WTC11 (cell line): Measurements from ENCODE around the gene OTUB1. TPM values are rescaled to one million over a fixed set of nuclear protein-coding genes. Genes with fewer than 3 reads are reported as not detected.
A peak's percentile ranks its signal among the peaks of the same experiment; 100 is the strongest.

ENCODE experiments used
- ATAC-seq: fragments of 200-7000 bp; cut with Tn5 transposase; 2 replicates; pipeline ENCODE4 v1.10.0; 2021; ENCODE audit warnings: mild to moderate bottlenecking, moderate library complexity
- CTCF ChIA-PET: fragments of 300-600 bp; sonication (Branson Sonifier 250); formaldehyde crosslinking; loops from one replicate; lab custom pipeline; 2021; ENCODE audit warnings: antibody characterized with exemption; lab: Charles Lee
- POLR2A ChIA-PET: fragments of 350-600 bp; sonication (Branson Sonifier 250); formaldehyde crosslinking; loops from one replicate; lab custom pipeline; 2021; ENCODE audit warnings: antibody characterized with exemption; lab: Charles Lee
- DNase-seq: peaks from one replicate; pipeline ENCODE4 v3.0.0; 2021; ENCODE audit warnings: low spot score
- H3K27ac Mint-ChIP-seq: 2 replicates; pipeline ENCODE4 v1.8.0; 2021; ENCODE audit warnings: mixed read lengths
- H3K27me3 Mint-ChIP-seq: 2 replicates; pipeline ENCODE4 v1.8.0; 2021; ENCODE audit warnings: low read depth, mild to moderate bottlenecking, moderate library complexity, mixed read lengths
- H3K36me3 Mint-ChIP-seq: 2 replicates; pipeline ENCODE4 v1.8.0; 2021; ENCODE audit warnings: mixed read lengths
- H3K4me1 Mint-ChIP-seq: 2 replicates; pipeline ENCODE4 v1.8.0; 2022; ENCODE audit warnings: mixed read lengths
- H3K4me3 Mint-ChIP-seq: 2 replicates; pipeline ENCODE4 v1.8.0; 2021; ENCODE audit warnings: mild to moderate bottlenecking, moderate library complexity, mixed read lengths
- H3K9me3 Mint-ChIP-seq: 2 replicates; pipeline ENCODE4 v1.8.0; 2021; ENCODE audit warnings: mixed read lengths
- CREM ChIP-seq: sonication (generic); formaldehyde crosslinking; IDR thresholded peaks from 2 replicates; pipeline ENCODE4 v1.8.1; 2022; ENCODE audit warnings: mild to moderate bottlenecking, missing genetic modification reagents, moderate library complexity
- ERG ChIP-seq: fragments of 250-450 bp; sonication (Bioruptor Pico); IDR thresholded peaks from 2 replicates; pipeline ENCODE4 v1.8.0; 2021; ENCODE audit warnings: mild to moderate bottlenecking
- FOXK1 ChIP-seq: sonication (generic); formaldehyde crosslinking; IDR thresholded peaks from 2 replicates; pipeline ENCODE4 v1.8.0; 2022; ENCODE audit warnings: mild to moderate bottlenecking, moderate library complexity, missing genetic modification reagents
- HMGXB4 ChIP-seq: sonication (generic); formaldehyde crosslinking; IDR thresholded peaks from 2 replicates; pipeline ENCODE4 v1.8.1; 2023; ENCODE audit warnings: mild to moderate bottlenecking, moderate library complexity, missing genetic modification reagents
- JUN ChIP-seq: sonication (generic); formaldehyde crosslinking; IDR thresholded peaks from 2 replicates; pipeline ENCODE4 v1.8.0; 2023; ENCODE audit warnings: mild to moderate bottlenecking, missing genetic modification reagents
- KAT7 ChIP-seq: sonication (generic); formaldehyde crosslinking; IDR thresholded peaks from 2 replicates; pipeline ENCODE4 v1.8.1; 2023; ENCODE audit warnings: missing genetic modification reagents, mild to moderate bottlenecking, borderline replicate concordance
- NR1H2 ChIP-seq: sonication (generic); formaldehyde crosslinking; IDR thresholded peaks from 2 replicates; pipeline ENCODE4 v1.9.0; 2021; ENCODE audit warnings: mild to moderate bottlenecking, moderate library complexity, missing genetic modification reagents
- NR3C1 ChIP-seq: sonication (generic); formaldehyde crosslinking; conservative IDR thresholded peaks from 2 replicates; pipeline ENCODE4 v1.8.1; 2023; ENCODE audit warnings: low read depth, mild to moderate bottlenecking, missing genetic modification reagents
- SP1 ChIP-seq: sonication (generic); formaldehyde crosslinking; conservative IDR thresholded peaks from 2 replicates; pipeline ENCODE4 v1.8.1; 2022; ENCODE audit warnings: missing genetic modification reagents
- STAT6 ChIP-seq: sonication (generic); formaldehyde crosslinking; conservative IDR thresholded peaks from 2 replicates; pipeline ENCODE4 v1.8.1; 2023; ENCODE audit warnings: mild to moderate bottlenecking, low read depth, missing genetic modification reagents, moderate library complexity
- TEAD1 ChIP-seq: sonication (generic); formaldehyde crosslinking; IDR thresholded peaks from 2 replicates; pipeline ENCODE4 v1.8.0; 2022; ENCODE audit warnings: mild to moderate bottlenecking, missing genetic modification reagents
- ZNF121 ChIP-seq: sonication (generic); formaldehyde crosslinking; IDR thresholded peaks from 2 replicates; pipeline ENCODE4 v1.8.0; 2023; ENCODE audit warnings: missing genetic modification reagents
- ZNF219 ChIP-seq: sonication (generic); formaldehyde crosslinking; IDR thresholded peaks from 2 replicates; pipeline ENCODE4 v1.8.0; 2023; ENCODE audit warnings: missing genetic modification reagents, mild to moderate bottlenecking, borderline replicate concordance
- ZNF423 ChIP-seq: fragments of 250-450 bp; sonication (Bioruptor Pico); IDR thresholded peaks from 2 replicates; pipeline ENCODE4 v2.1.2; 2022; ENCODE audit warnings: mild to moderate bottlenecking, moderate library complexity
- ZSCAN18 ChIP-seq: fragments of 250-450 bp; sonication (Bioruptor Pico); IDR thresholded peaks from 2 replicates; pipeline ENCODE4 v2.1.2; 2022; ENCODE audit warnings: mild to moderate bottlenecking, moderate library complexity
- total RNA-seq: library from RNA; stranded (reverse); gene quantifications from 3 replicates; pipeline ENCODE4 v1.2.3, GENCODE V29; 2021
- TF ChIP-seq, protein P1 (sequence below): fragments of 250-450 bp; sonication (Bioruptor Pico); IDR thresholded peaks from 2 replicates; pipeline ENCODE4 v1.9.0; 2021; ENCODE audit warnings: mild to moderate bottlenecking
- TF ChIP-seq, protein P2 (sequence below): sonication (generic); formaldehyde crosslinking; IDR thresholded peaks from 2 replicates; pipeline ENCODE4 v1.8.0; 2022; ENCODE audit warnings: missing genetic modification reagents

Gene OTUB1
- total RNA-seq, 1 experiment from 2014 or later = 112 TPM

DNA sequence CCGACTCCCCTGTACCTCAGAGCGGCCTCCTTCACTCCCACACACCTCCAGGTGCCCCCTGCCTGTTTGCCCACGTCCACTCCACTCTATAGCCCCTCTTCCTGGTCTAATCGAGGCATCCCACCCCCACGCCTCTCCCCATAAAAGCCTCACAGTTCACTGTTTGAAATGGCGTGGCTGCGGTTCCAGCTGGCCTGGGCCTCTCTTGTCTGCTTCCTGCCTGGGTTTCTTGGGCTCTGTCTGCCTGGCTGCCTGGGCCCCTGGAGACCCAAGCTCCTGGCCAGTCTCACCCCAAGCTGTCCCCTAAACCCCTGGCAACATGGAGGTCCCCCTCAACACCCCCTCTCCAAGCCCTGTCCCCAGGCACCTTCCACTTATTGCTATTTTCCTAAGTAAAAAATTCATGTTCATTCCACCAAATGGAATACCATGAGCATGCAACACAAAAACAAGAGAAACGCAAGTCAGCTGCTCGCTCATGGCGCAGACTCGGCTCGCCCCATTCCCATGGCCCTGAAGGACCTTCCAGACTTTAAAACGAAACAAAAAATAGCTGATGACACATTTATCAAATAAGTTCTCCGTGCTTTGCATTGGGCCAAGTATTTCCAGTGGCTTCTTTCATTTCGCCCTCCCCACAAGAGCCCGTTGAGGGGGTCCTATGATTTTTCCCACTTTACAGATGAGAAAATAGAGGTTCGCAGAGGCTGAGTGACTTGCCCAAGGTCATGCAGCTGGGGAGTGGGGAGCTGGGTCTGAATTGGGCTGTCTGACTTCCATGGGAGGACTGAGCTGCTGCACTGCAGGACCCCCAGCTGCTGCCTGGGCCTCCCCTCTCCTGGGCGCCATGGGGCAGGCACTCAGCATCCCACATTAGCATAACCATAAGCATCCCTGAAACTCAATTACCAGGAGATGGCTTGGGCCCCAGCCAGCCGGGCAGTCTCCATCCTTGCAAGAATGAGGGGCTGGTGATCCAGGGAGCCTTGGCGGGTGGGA, 37.8 kb downstream of the OTUB1 start (continued):
- no peak for TF ChIP-seq ERG (CRISPR knock-in tag)

- DNase-seq (peak; percentile 69), ATAC-seq (peak; percentile 64)
- peak; percentile 17; the same call in 1 of the 2 replicates for TF ChIP-seq ZNF423 (CRISPR knock-in tag)
- no peak for TF ChIP-seq HMGXB4 (CRISPR knock-in tag)
- TF ChIP-seq NR1H2 (CRISPR knock-in tag) = no peak
- TF ChIP-seq SP1 (CRISPR knock-in tag) = 0 out of 2 replicates have a peak, but pooled peaks have one; percentile 47
- TF ChIP-seq STAT6 (CRISPR knock-in tag) = no peak
- no peak for TF ChIP-seq CREM (CRISPR knock-in tag)
- no peak for TF ChIP-seq NR3C1
- no peak for TF ChIP-seq KAT7 (CRISPR knock-in tag)
- 0 out of 2 replicates have a peak, but pooled peaks have one; percentile 49 for TF ChIP-seq TEAD1 (CRISPR knock-in tag)
- TF ChIP-seq ZNF121 (CRISPR knock-in tag) = 0 out of 2 replicates have a peak, but pooled peaks have one; percentile 2
- ChIA-PET CTCF (interaction anchor here (0.7 to 9.6 kb wide), 11 partner anchors 10 to 1691 kb away, joined by 3 to 75 read pairs (median 4); no protein-coding TSS in a partner anchor), POLR2A (interaction anchor here (0.6 kb wide), 1 partner anchor 134 kb away, joined by 4 read pairs; no protein-coding TSS in a partner anchor)
- Mint-ChIP-seq H3K4me3 (peak overlapping the region; percentile 47), H3K27ac (peak overlapping the region; percentile 87), H3K27me3 (peaks cover 45% of the 10 kb centered on the region), H3K36me3 (no peaks in the 10 kb centered on the region), H3K4me1 (peaks cover 81% of the 10 kb centered on the region), H3K9me3 (no peaks in the 10 kb centered on the region)
Observed at GRCh38 chr11:64025205-64025604, 39.0 kb downstream of the OTUB1 start.

- H3K27me3 Mint-ChIP-seq = peaks cover 51% of the 10 kb centered on the region
- H3K36me3 Mint-ChIP-seq = no peaks in the 10 kb centered on the region
- peaks cover 69% of the 10 kb centered on the region for H3K4me1 Mint-ChIP-seq
- peak overlapping the region; percentile 19 for H3K27ac Mint-ChIP-seq
- TF ChIP-seq JUN (CRISPR knock-in tag) = no peak
- no peak for TF ChIP-seq ZNF219
- TF ChIP-seq, protein P1, sequence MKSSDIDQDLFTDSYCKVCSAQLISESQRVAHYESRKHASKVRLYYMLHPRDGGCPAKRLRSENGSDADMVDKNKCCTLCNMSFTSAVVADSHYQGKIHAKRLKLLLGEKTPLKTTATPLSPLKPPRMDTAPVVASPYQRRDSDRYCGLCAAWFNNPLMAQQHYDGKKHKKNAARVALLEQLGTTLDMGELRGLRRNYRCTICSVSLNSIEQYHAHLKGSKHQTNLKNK (CRISPR knock-in tag) = no peak
- no peak for TF ChIP-seq ZSCAN18
- no peak for TF ChIP-seq FOXK1 (CRISPR knock-in tag)
- TF ChIP-seq, protein P2, sequence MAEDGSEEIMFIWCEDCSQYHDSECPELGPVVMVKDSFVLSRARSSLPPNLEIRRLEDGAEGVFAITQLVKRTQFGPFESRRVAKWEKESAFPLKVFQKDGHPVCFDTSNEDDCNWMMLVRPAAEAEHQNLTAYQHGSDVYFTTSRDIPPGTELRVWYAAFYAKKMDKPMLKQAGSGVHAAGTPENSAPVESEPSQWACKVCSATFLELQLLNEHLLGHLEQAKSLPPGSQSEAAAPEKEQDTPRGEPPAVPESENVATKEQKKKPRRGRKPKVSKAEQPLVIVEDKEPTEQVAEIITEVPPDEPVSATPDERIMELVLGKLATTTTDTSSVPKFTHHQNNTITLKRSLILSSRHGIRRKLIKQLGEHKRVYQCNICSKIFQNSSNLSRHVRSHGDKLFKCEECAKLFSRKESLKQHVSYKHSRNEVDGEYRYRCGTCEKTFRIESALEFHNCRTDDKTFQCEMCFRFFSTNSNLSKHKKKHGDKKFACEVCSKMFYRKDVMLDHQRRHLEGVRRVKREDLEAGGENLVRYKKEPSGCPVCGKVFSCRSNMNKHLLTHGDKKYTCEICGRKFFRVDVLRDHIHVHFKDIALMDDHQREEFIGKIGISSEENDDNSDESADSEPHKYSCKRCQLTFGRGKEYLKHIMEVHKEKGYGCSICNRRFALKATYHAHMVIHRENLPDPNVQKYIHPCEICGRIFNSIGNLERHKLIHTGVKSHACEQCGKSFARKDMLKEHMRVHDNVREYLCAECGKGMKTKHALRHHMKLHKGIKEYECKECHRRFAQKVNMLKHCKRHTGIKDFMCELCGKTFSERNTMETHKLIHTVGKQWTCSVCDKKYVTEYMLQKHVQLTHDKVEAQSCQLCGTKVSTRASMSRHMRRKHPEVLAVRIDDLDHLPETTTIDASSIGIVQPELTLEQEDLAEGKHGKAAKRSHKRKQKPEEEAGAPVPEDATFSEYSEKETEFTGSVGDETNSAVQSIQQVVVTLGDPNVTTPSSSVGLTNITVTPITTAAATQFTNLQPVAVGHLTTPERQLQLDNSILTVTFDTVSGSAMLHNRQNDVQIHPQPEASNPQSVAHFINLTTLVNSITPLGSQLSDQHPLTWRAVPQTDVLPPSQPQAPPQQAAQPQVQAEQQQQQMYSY (CRISPR knock-in tag) = no peak
- no peak overlapping the region for H3K4me3 Mint-ChIP-seq
- DNase-seq (no peak), ATAC-seq (no peak)
- no peaks in the 10 kb centered on the region for H3K9me3 Mint-ChIP-seq
- POLR2A ChIA-PET = interaction anchor here (1.0 kb wide), 1 partner anchor 109 kb away, joined by 3 read pairs; no protein-coding TSS in a partner anchor
- CTCF ChIA-PET = interaction anchor here (0.8 to 9.6 kb wide), 3 partner anchors 19 to 120 kb away, joined by 3 to 75 read pairs (median 3); no protein-coding TSS in a partner anchor
Observed at GRCh38 chr11:64026575-64027205, 40.5 kb downstream of the OTUB1 start.
